Fibroblast of skin of left biceps (primary cell): Measurements from ENCODE around the gene BBIP1.
"Not testable (repeated sequence)": the region's sequence is repeated elsewhere in the genome, so short reads cannot be mapped to it uniquely, and the experiment has no call there.

Experiments used
- DNase-seq, 2 experiments: peaks; one replicate each; pipeline ENCODE4 v3.0.0-alpha.2; 2013; ENCODE audit warnings: low read depth in 2 of 2

The BBIP1 gene

DNA sequence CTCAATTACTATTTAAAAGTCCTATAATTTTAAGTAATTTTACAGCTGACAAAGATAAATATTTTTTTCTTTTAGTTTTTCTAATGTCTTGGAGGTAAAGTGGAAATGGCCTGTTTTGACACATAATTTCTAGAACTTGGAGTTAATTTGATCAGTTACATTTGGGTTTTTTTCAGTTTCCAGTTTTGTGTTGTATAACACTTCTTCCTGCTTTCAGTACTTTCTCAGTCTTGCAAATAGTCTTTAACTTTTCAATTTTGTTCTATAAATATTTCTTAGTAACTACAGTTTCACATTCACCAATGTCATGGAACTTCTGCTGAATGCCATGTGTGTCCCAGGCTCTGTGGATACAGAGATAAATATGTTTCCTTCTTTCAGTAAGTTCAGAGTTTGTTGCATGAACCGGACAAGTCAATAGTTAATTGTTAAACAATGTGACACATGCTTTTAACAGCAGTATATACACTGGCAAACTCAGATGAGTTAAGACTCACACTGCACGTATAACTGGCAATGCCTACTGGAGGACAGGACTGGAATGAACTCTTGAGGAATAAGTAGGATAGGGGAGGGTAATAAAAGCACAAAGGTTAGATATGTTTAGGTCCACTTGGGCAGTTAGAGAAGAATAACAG, 5.0 kb upstream of the BBIP1 start:
- no peak for DNase-seq

DNA sequence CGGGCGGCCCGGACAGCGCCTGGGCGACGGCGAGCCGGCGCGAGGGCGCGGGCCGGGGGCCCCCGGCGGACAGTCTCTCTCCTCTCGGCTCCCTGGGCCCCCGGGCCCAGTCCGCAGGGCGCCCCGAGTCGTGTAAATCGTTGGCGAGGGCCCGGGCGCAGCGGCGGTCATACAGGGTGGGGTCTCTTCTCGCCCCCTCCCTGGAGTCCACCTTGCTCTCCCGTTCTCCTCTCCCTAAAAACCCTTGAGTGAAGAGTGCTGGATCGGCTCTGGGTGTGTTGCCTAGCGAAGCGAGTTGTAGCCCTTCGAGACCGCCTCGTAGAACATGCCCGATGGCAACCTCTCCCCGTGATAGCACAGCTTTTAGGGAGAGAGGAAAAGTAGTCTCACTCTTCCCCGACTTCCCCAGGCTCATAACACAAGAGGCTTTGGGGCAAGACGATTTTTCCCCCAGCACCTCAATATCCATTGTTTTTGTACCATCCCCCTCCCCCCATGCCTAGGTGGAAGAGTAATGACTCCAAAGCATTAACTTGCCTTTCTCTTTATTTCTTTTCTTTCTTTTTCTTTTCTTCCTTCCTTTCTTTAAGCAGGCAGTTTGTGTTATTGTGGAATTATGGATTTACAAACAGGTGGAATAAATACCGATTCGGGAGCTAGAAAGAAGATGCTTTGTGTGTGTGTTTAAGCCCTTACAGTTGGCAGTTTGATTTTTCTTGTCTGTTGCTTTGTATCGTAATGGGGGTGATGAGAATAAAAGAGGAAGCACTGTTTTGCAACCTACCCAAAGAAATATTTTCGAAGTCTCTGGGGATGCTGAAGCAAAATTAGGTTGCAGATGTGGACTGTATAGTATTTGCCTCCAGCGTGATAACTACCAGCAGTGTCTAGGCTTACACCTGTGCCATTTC, 1.2 kb upstream of the BBIP1 start:
- DNase-seq, result peak in 1 of 2 experiments; percentile 31

DNA sequence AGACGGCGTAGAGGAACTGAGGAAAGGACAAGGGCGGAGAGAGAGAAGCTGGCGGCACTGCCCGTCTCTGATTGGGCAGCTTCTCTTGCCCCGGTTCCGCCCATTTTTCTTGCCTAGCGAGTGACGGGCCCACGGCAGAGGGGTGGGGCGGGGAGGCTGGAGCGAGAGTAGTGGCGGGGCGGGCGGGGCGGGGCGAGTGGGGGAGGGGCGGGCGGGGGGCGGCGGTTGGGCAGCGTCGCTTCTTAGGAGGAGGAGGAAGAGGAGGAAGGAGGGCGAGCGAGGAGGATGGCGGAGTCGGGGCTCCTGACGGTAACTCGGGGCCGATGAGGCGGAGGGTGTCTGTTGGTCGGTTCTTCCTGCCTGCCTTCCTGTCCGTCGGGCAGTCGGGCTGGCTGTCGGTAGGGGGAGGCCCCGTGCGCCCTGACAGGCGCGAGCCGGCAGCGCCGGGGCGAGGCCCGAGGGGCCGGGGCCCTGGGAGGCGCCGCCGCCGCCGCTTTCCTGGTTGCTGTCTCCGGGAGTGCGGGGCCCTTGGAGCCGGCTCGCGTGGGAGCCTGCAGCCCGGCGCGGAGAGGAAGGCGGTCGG, 460 bp upstream of the BBIP1 start, which contains the start of gene SHOC2:
TSS of gene SHOC2 (plus strand) at position 256 of the 583 bp plus-strand sequence. CDS start 44,755 bp downstream, outside the sequence.
- no peak for DNase-seq

DNA sequence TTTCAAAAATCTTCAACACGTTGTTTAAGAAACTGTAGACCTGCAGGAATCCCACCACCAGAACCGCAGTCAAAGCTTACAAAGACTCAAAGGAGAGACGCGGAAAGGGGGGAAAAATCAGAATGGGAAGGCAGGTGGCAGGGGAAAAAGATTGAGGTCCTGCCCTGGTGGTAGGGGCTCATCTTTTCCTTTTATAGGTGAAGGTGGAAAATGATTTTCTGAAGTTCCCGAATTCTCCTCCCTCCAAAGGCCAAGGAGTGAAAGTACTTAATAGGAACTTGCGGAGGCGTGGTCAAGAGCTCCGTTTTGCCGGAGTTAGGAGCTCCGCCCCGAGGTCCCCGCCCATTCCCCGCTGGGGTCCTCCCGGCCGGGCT, 724 bp downstream of the BBIP1 start:
- DNase-seq, result peak; percentile 84 to 86

DNA sequence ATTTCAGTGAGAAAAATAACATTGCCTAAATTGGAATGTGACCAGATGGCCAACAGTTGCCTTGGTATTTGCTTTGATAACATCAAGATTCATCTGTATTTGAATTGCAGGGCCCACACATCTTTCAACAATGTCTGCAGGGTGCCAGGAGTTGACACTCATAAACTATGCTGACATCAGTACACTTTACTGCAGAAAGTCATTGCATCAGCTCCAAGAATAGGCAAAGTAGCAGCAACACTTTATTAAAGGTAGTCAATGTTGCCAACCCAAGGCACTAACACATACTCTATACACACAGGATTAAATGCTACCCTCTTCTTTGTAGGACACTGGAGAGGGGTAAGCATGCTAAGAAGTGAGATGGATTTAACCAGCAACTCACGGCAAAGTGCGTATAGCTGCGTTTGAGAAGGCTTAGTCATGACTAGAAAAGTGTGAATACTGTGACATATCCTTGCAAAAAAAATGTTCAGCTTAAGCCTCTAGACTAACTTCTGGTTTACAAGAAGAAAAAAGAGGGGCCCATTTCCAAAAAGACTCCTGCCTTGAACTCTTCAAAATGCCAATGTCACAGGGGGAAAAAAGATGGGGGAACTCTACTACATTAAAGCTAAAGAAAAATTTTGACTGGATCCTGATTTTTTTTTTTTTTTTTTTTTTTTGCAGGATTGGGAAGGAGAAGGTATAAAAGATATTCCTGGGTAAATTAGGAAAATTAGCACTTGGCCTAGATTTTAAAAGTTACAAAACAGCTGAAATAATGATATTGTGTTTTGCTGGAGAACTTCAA, 2.2 kb downstream of the BBIP1 start:
- peak; percentile 67 to 75 for DNase-seq

DNA sequence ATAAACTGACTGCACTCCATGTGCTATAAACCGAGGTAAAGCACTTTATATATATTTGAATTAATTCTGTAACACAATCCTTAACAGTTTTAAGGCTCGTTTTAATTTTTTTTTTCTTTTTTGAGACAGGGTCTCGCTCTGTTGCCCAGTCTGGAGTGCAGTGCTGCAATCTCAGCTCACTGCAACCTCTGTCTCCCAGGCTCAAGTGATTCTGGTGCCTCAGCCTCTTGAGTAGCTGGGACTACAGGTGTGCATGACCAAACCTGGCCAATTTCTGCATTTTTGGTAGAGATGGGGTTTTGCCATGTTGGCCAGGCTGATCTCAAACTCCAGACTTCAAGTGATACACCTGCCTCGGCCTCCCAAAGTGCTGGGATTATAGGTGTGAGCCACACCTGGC, 3.4 kb downstream of the BBIP1 start:
- not testable (repeated sequence) for DNase-seq

DNA sequence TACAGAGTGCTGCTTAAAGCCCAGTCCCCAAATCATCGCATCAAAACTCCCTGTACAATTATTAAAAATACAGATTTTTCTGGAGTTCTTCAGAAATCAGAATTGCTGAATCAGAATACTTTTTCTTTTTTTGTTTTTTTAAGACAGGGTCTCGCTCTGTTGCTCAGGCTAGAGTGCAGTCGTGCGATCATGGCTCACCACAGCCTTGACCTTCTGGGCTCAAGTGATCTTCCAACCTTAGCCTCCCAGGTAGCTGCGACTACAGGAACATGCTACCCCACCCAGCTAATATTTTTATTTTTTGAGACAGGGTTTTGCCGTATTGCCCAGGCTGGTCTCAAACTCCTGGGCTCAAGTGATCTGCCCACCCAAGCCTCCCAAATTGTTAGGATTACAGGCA, 3.9 kb downstream of the BBIP1 start:
- no peak for DNase-seq

DNA sequence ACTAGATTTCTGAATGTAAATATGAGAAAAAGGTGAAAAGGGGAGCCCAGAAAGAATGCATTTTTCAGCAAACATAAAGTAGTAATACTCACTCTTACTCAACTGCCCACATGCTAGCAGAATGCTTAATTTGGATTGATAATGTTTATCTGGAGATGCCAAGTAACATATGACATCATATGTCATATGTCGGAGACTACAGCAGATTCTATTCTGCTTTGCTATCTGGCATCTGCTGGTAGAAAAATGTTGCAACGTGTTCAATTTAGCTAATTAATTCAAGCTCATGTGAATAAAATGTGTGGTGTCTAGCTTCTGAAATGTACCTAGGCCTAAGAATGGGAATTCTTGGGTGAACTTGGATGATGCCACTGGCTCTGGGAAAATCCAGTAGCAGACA, 4.5 kb downstream of the BBIP1 start:
- DNase-seq, result peak in 1 of 2 experiments; percentile 6

DNA sequence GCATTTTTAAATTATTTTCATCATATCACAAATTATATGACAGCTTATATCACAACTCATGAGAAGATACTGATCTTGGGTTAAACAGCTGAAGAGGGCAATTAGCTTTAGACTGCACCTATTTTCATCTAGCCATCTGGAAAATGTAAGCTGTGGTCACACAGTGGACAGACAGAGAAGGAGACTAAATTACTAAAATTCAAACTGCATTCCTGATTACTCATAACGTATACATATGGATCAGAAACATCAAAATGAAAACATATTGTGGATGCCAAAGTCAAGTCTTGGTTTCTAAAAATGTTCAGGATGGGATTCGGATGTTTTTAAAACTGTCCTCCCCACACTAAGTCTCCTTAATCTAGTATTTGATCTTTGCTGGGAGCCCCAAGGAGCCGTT, 6.6 kb downstream of the BBIP1 start:
- DNase-seq, result peak; percentile 57 to 61

DNA sequence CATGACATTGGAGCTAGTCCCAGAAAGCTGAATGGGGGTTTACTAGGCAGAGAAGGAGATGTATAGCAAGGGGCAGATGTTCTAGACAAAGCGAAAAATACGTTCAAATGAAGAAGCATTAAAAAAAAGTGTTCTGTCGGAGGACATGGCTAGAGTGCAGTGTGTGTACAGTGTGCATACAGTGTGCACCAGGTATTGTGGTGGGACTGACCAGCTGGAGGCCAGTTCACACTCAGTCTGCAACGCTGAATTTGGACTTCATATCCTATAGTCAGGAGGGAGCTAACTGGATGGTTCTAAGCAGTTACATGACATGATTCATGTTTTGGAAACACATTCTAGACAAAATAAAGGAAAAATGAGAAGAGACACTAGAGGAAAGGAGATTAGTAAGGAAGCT, 8.8 kb downstream of the BBIP1 start:
- no peak for DNase-seq

DNA sequence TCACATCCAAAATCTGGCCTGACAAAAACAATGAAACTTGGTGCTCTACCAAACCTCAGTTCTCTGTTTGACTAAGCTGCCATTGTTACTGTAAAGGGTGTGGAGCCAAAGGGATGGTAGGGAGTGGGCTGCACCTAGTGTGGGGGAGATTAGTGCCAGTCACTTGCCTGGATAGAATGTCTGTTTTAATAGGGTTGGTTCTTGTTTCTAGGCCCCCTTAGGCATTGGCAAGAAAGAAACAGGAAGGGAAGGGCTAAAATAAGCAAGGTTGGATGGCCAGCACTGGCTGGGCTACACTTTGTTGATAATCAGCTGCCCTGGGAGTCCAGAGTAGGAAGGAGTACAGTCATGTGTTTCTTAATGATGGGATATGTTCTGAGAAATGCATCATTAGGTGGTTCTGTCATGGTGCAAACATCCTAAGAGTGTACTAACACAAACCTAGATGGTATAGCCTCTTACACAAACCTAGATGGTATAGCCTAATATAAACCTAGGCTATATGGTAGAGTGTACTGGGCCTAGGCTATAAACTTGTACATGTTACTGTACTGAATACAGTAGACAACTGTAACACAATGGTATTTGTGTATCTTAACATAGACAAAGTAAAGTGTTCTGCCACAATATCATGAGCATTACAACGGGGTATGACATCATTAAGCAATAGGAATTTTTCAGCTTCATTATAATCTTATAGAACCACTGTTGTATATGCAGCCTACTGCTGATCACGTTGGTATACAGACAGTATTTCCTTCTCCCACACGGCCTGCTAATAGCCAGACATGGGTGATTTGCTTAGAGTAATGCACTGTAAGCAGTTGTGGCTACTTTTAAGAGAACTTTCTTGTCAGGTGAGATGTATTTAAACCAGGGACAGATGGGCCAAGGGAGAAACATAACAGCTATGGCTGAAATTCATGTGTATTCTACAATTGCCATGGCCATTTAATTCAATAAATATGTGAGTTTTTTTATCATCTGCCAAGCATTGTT, 15.4 kb downstream of the BBIP1 start:
- no peak for DNase-seq

DNA sequence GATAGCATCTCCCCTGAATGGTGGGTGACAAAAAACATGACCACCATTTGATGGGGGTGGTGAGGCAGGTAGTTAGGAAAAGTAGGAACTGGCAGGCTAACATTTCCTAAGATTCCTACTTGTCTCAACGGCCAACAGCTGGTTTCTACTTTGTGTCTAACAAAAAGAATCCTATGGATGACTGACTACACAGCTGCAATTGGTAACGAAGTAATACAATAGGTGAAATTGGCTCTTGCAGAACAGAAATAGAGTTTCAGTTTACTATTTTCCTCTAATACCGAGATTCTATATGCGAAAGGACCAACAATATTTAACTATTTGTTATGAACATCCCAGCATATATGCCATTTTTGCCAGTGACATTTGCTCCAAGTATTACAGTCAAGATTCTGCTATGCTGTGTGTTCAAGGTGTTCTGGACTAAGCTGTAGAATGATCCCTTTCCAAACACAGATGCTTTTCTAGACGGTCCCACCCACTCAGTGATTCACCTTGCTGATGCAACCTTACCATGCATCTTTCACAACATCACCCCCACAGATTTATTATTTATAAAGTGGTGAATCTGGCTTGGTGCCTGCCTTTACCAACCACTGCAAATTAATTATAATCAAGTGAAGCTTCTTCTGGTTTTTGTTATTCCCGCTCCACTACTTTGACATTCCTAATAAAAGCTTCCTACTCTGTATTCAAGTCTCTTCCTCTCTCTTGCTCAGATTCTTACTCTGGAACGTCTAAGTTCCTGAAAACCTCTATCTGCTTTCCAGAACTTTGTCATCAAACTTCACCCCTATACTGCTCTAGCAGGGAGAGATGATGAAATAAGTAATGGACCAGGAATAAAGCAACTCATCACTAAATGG, 16.8 kb downstream of the BBIP1 start:
- DNase-seq, result peak; percentile 62 to 64

DNA sequence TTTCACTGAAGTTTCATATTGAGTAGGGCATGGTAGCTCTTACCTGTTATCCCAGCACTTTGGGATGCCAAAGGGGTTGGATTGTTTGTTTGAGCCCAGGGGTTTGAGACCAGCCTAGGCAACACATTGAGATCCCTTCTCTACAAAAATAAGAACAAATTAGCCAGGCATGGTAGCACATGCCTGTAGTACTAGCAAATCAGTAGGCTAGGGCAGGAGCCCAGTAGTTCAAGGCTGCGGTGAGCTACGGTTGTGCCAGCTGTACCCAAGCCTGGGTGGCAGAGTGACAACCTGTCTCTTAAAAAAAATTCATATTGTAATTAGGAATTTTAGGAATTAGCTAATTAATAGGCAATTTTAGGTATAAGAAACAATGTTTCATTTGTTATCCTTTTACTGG, 18.0 kb downstream of the BBIP1 start:
- no peak for DNase-seq

DNA sequence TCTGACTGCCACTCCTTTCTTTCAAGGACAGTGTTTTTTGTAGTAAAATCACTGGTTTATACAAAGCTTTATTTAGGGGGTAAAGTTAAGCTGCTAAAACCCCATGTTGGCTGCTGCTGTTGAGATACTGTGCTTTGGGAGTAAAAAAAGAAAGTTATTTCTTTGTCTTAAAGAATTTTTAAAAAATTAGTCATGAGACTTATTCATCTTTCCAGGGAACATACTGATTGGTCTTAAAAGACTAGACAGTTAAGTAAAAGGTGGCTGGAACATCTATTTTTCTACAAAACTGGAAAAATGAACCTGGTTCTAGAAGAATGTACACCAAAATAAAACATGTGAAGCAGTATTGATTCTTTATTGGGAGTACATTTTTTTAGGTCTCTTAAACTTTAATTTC, 20.6 kb downstream of the BBIP1 start:
- no peak for DNase-seq

DNA sequence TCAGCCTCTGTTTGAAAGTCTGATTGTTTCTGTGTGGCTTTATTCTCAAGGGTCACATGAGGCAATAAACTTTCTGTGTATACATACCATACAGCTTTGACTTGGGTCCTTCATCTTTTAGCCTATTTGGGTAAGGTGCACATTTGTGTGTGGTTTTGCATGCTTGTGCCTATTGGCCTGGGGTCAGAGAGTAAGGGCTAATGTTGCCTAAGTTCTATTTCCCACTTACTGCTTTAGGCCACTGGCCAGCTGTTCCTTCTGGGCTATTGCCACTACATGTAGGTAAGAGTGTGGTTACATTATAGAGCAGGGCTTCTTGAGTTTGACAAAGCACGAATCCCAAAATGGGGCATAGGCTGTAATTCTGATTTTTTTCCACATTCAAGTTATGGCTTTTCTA, 21.8 kb downstream of the BBIP1 start:
- DNase-seq, result no peak

DNA sequence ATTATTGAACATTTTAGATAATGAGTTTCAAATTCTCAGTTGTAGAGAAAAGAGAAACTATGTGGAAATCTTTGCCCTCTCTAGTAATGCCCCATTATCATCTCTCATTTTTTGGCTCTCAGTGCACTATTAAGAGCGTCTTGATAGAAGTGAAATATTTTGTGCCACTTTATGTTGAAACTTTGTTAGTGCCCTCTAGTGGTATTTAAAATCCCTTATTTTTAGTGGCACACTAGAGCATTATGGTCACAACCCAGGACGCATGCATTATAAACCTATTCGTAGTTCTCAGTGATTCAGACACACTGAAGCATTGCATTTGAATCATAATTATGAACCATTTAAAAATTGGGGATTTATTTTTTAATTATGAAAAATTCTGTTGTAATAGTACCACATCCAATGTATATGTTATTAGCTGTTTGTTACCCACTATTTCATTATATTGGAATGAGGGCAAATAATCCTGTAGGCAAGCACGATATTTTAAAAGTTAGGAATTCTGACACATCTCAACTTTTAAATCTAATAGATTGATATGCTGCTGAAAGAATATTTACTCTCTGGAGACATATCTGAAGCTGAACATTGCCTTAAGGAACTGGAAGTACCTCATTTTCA, 25.3 kb downstream of the BBIP1 start:
- no peak for DNase-seq

DNA sequence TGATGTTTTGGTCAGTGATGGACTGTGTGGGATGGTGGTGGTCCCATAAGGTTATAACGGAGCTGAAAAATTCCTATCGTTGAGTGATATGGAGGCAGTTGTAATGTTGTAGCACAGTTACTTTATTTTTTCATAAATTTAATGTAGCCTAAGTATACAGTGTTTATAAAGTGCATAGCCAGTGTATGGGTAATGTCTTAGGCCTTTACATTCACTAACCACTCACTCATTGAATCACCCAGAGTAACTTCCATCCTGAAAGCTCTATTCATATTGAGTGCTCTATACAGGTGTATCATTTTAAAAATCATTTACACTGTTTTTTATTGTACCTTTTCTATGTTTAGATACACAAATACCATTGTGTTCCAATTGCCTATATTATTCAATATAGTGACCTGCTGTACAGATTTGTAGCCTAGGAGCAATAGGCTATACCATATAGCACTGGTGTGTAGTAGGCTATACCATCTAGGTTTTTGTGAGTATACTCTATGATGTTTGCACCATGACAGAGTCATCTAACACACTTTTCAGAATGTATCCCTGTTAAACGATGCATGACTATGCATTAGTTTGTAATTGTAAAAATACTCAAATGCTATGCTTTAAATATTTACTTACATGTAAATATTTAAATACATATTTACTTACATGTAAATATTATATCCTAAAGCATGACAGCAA, 26.2 kb downstream of the BBIP1 start:
- no peak for DNase-seq

DNA sequence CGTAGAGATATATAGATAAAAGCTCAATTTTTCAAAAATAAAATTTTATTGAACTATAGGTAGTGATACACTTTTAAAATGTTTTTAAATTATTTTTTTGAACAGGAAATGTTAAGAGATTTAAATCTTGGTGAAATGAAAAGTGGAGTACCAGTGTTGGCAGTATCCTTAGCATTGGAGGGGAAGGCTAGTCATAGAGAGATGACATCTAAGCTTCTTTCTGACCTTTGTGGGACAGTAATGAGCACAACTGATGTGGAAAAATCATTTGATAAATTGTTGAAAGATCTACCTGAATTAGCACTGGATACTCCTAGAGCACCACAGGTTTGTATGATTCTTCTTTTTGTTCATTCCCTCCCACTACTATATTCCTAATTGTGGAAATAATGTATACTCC, 31.4 kb downstream of the BBIP1 start:
- DNase-seq, result no peak
